Heart right ventricle (tissue), 16 donors: ENCODE results near the gene NKTR. TPM values are rescaled to one million over a fixed set of nuclear protein-coding genes. Genes with fewer than 3 reads are reported as not detected.

ENCODE experiments used
- ATAC-seq, 8 donors: fragments of 200-7000 bp; cut with Tn5 transposase; one replicate each; pipeline ENCODE4 v1.9.1; 2020; ENCODE audit warnings: mild to moderate bottlenecking in 8 of 8, moderate library complexity in 8 of 8, moderate number of reproducible peaks in 1 of 8
- DNase-seq, 2 donors: peaks; one replicate each; pipeline ENCODE4 v3.0.0-alpha.2; 2020
- H3K27ac ChIP-seq, 10 donors: fragments of 200-600 bp; sonication (generic) in 2 of 10; one replicate each; pipeline versions ENCODE4 v1.5.0 to v1.8.0; 2020 to 2022; ENCODE audit warnings: mild to moderate bottlenecking in 3 of 10
- H3K27me3 ChIP-seq, 7 donors: fragments of 200-600 bp; one replicate each; pipeline ENCODE4 v1.8.0; 2021 to 2022; ENCODE audit warnings: mild to moderate bottlenecking in 2 of 7
- H3K36me3 ChIP-seq, 9 donors: fragments of 200-600 bp; sonication (generic) in 1 of 9; one replicate each; pipeline versions ENCODE4 v1.5.0 to v1.8.0; 2020 to 2022; ENCODE audit warnings: mild to moderate bottlenecking in 2 of 9
- H3K4me1 ChIP-seq, 9 donors: fragments of 200-600 bp; sonication (generic) in 1 of 9; one replicate each; pipeline versions ENCODE4 v1.5.0 to v1.8.0; 2020 to 2022; ENCODE audit warnings: mild to moderate bottlenecking in 4 of 9
- H3K4me3 ChIP-seq, 10 donors: fragments of 200-600 bp; sonication (generic) in 2 of 10; one replicate each; pipeline versions ENCODE4 v1.5.0 to v1.8.0; 2020 to 2022; ENCODE audit warnings: mild to moderate bottlenecking in 7 of 10, moderate library complexity in 2 of 10
- H3K9me3 ChIP-seq, 11 donors: fragments of 200-600 bp in 10 of 11; sonication (generic) in 2 of 11; one replicate each; pipeline versions ENCODE4 v1.5.0 to v1.8.0; 2013 to 2022; ENCODE audit warnings: mild to moderate bottlenecking in 2 of 11, control low read depth in 1 of 11, moderate library complexity in 1 of 11
- CTCF ChIP-seq, 9 donors: fragments of 200-600 bp; sonication (generic) in 2 of 9; IDR thresholded peaks; one replicate each; pipeline versions ENCODE4 v1.5.0 to v1.8.0; 2021 to 2022; ENCODE audit warnings: antibody characterized with exemption in 9 of 9, mild to moderate bottlenecking in 5 of 9, moderate library complexity in 1 of 9
- WGBS, 2 donors: extraction: QIAGEN DNeasy Blood & Tissue Kit; methylation state at CpG; one replicate each; pipeline ENCODE4 v1.1.7; 2013; ENCODE audit warnings: inconsistent platforms in 1 of 2; 5-methylcytosine and 5-hydroxymethylcytosine counted together
- intact Hi-C, 10 donors: fragments of 100-400 bp; cut with DNase I; formaldehyde crosslinking; loops; one replicate each; pipeline versions ENCODE4 v1.11.1 to v1.14.2; 2022
- polyA plus RNA-seq, 2 donors: library from polyadenylated mRNA; stranded (reverse); fragments of 200-250 nt; gene quantifications; one replicate each; pipeline ENCODE4 v1.2.3, GENCODE V29; 2013
- total RNA-seq, 10 donors: library from RNA; stranded (reverse); fragmentation: NEBNext Ultra II Directional in 3 of 10; extraction: Animal tissue kit (Norgen Biotek cat#: 25700) in 3 of 10; gene quantifications; one replicate each; pipeline versions ENCODE4 v1.2.1 to v1.2.4, GENCODE V29; 2021 to 2023
- donor health status: Arrhythmogenic right ventricular cardiomyopathy.
- donor health status: ischemic (EF 13 %, LVEDD 7.1; RV severe dilation, severe dysfunction).
- donor health status: healthy with polysubstance abuse.
- donor health status: DM: no; HTN: yes; CAD: no.
- donor health status: DM: no; HTN: no; CAD: no.
- donor health status: ischemic (EF 25% LVEDD 6.9; RV normal size, moderate dysfunction).
- donor health status: ischemic (EF 25% LVEDD 5.7; RV mildly dilated, moderate dysfunction).
- donor health status: healthy.
- donor health status: DM: yes; HTN: yes; CAD: no.
- donor health status: Ischemic cardiomyopathy.
- donor health status: ischemic (EF 35%, LVEDD 5.7; RV mildly dilated, moderate dysfunction).
- donor health status: nonischemic (EF 11% LVEDD 7.7; RV severe dilation, severe dysfunction).
- donor health status: DM: yes; HTN: yes; CAD: no.
- donor health status: PGD.
- donor health status: ischemic (EF 29% LVEDD 5.4; RV normal size, mild dysfunction).
- donor health status: nonischemic (EF 23%, LVEDD 6.1; RV moderate dilation, normal function).

NKTR gene
- total and polyA plus RNA-seq, 12 donors, result 10.2 to 59.3 (median 21.9) TPM

- TF ChIP-seq CTCF (IDR thresholded peaks at IDR 0.05), result peak in 6 of 9 donors; percentile 17 to 49 (median 20)
- Histone ChIP-seq H3K4me3 (no peak overlapping the region), H3K9me3 (no peaks in the 10 kb centered on the region), H3K4me1 (peaks cover 0 to 2% (median 0%) of the 10 kb centered on the region in 9 donors), H3K36me3 (peaks cover 0 to 100% (median 60%) of the 10 kb centered on the region in 9 donors), H3K27me3 (no peaks in the 10 kb centered on the region), H3K27ac (no peak overlapping the region)
- DNase-seq (no peak), ATAC-seq (no peak)
- intact Hi-C loops, result no loop called here
These were observed 42.6 kb upstream of the NKTR start for GRCh38 chr3:42557854-42558253.

DNA sequence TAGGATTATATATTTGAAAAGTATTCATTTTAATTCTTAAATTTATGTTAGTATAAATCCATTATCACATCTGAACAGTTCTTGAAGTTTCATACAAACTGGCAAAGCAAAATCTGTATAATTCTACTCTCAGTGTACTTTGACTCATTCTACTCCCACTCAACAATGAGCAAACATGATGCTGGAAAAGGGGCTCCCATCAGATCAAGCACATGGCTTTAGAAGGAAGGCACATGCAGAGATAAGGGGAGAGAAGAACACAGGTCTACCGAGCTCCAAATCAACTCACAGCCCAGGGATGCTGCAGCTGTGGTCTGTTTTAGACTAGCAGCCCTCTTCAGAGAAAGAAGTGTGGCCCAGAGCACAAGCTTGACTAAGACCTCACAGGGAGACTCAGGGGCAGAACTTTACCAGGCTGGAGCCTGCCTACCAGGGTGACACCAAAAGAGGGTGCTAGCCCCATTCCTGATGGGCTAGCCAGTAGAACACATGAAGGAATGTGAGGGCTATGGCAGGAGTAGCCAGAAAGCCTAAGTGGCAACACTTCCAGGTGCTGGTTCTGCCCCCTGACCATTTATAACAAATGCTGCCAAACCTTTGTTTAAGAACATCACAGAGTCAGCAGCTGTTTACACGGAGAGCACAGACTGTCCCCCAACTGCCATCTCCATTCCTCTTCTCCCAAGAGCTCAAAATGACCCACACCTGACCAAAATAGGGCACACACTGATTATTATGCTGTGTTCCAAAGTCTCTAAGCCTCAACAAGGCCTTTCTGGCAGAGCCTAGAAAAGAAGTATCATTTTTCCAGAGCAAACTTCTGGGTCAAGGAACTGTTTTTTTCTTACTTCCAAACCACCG, 38.2 kb upstream of the NKTR start:
- no peak for DNase-seq
- no peaks in the 10 kb centered on the region for H3K9me3 ChIP-seq
- no peak for TF ChIP-seq CTCF (IDR thresholded peaks at IDR 0.05)
- H3K4me3 ChIP-seq, result no peak overlapping the region
- H3K27ac ChIP-seq, result no peak overlapping the region
- intact Hi-C loops, result no loop called here
- no peaks in the 10 kb centered on the region for H3K4me1 ChIP-seq
- no peaks in the 10 kb centered on the region for H3K27me3 ChIP-seq
- ATAC-seq, result no peak
- H3K36me3 ChIP-seq, result peaks cover 0 to 100% (median 38%) of the 10 kb centered on the region in 9 donors
- WGBS, 2 donors, result 67 to 69% methylated on average over 3 of the region's 3 CpGs

DNA sequence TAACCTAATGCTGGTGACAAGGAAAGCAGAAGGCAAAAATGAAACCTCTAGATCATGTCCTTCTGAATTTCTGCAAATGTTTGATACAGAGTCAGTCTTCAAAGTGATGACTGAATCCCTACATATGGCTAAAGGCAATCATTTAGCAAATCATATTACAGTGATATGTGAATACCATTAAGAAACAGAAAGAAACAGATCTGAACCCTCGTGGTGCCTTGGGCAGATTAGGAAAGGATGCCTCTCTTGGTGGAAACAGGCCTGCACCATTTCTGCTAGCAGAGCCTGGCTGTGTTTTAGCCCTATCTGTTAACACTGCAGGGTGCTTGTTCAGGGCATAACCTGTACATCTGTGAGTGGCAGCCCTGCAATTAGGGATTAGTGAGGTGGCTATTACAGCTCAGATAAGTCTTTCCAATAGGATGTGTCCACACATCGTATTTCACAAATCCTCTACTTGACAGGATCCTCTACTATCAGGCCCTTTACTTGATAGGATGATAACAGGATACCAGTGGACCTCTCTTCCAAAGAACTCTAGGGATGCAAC, 30.8 kb upstream of the NKTR start:
- TF ChIP-seq CTCF (IDR thresholded peaks at IDR 0.05), result no peak
- Histone ChIP-seq H3K27me3 (no peaks in the 10 kb centered on the region), H3K9me3 (peaks cover 0 to 14% (median 5%) of the 10 kb centered on the region in 11 donors), H3K4me3 (no peak overlapping the region), H3K27ac (no peak overlapping the region), H3K36me3 (peaks cover 0 to 78% (median 32%) of the 10 kb centered on the region in 9 donors), H3K4me1 (peaks cover 0 to 5% (median 0%) of the 10 kb centered on the region in 9 donors)
- intact Hi-C loops, result loop anchor here in 3 of 10 donors (5.0 kb wide), 2 partner anchors 178 to 183 kb away; no protein-coding TSS in a partner anchor
- DNase-seq (no peak), ATAC-seq (no peak)
- 26 to 27% methylated on average over 2 of the region's 2 CpGs for WGBS, 2 donors

DNA sequence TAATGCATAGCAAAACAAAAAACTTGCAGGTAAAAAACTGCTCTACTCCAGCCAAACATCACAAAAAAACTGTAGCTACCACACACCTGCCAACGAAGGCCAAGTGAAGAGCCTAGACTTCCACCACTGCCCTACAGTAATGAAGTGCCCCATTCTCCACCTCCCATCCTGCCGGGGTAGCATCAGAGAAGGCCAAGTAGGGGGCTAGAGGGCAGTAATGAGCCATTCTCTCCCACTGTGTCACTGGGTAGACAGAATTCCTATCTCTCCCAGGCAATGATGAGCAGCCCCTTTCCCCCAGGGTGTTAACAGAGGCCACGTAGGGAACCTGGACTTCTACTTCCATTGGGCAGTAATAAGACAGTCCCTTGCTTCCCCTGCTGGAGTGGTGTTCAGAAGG, 28.2 kb upstream of the NKTR start:
- Histone ChIP-seq H3K9me3 (peaks cover 0 to 26% (median 10%) of the 10 kb centered on the region in 11 donors), H3K27ac (no peak overlapping the region), H3K4me1 (peaks cover 0 to 5% (median 0%) of the 10 kb centered on the region in 9 donors), H3K4me3 (no peak overlapping the region), H3K27me3 (no peaks in the 10 kb centered on the region), H3K36me3 (peaks cover 0 to 64% (median 26%) of the 10 kb centered on the region in 9 donors)
- 61 to 62% methylated on average over 3 of the region's 3 CpGs for WGBS, 2 donors
- intact Hi-C loops, result loop anchor here in 3 of 10 donors (5.0 kb wide), 2 partner anchors 175 to 180 kb away; no protein-coding TSS in a partner anchor
- peak in 7 of 9 donors; percentile 24 to 59 (median 50) for TF ChIP-seq CTCF (IDR thresholded peaks at IDR 0.05)
- ATAC-seq, result peak; percentile 43 to 87 (median 76)
- DNase-seq, result peak in 1 of 2 donors; percentile 10
